OCI-LY7 (cell line): Measurements from ENCODE around the gene EIF3D.

Experiments used
- EZH2phosphoT487 ChIP-seq: fragments of 200-600 bp; sonication (generic); IDR thresholded peaks from 2 replicates; pipeline ENCODE4 v1.6.1; 2018; ENCODE audit warnings: low read depth, borderline replicate concordance, mild to moderate bottlenecking, mixed run types, antibody characterized with exemption, low read length, moderate library complexity, mixed read lengths
- TF ChIP-seq, protein P1 (sequence below): fragments of 200-600 bp; sonication (generic); conservative IDR thresholded peaks from 2 replicates; pipeline ENCODE4 v1.5.1; 2014; ENCODE audit warnings: mild to moderate bottlenecking, antibody characterized with exemption, low read length, moderate library complexity, mixed read lengths

DNA sequence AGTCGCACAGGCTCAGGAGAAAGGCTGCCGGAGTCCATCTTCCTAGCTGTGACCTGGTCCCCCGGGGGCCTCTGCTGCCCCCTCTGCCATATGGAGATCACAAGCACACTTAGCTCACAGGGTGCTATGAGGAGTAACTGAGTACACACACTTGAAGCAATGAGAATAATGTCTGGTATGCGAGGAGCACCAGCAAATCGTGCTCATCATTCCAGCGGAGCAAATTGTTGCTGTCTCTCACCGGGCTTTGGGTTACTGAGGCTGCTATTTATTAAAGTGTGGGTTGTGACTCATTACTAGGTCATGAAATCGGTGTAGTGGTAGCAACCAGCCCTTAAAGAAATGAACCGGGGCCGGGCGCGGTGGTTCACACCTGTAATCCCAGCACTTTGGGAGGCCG is 48.1 kb upstream of the EIF3D start:
- TF ChIP-seq, protein P1, sequence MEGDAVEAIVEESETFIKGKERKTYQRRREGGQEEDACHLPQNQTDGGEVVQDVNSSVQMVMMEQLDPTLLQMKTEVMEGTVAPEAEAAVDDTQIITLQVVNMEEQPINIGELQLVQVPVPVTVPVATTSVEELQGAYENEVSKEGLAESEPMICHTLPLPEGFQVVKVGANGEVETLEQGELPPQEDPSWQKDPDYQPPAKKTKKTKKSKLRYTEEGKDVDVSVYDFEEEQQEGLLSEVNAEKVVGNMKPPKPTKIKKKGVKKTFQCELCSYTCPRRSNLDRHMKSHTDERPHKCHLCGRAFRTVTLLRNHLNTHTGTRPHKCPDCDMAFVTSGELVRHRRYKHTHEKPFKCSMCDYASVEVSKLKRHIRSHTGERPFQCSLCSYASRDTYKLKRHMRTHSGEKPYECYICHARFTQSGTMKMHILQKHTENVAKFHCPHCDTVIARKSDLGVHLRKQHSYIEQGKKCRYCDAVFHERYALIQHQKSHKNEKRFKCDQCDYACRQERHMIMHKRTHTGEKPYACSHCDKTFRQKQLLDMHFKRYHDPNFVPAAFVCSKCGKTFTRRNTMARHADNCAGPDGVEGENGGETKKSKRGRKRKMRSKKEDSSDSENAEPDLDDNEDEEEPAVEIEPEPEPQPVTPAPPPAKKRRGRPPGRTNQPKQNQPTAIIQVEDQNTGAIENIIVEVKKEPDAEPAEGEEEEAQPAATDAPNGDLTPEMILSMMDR = no peak
- no peak for TF ChIP-seq EZH2phosphoT487
